ENCODE measurements around the gene FAM229B.
"Not testable (repeated sequence)": the region's sequence is repeated elsewhere in the genome, so short reads cannot be mapped to it uniquely, and the experiment has no call there.

The FAM229B gene, protein sequence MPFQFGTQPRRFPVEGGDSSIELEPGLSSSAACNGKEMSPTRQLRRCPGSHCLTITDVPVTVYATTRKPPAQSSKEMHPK

DNA sequence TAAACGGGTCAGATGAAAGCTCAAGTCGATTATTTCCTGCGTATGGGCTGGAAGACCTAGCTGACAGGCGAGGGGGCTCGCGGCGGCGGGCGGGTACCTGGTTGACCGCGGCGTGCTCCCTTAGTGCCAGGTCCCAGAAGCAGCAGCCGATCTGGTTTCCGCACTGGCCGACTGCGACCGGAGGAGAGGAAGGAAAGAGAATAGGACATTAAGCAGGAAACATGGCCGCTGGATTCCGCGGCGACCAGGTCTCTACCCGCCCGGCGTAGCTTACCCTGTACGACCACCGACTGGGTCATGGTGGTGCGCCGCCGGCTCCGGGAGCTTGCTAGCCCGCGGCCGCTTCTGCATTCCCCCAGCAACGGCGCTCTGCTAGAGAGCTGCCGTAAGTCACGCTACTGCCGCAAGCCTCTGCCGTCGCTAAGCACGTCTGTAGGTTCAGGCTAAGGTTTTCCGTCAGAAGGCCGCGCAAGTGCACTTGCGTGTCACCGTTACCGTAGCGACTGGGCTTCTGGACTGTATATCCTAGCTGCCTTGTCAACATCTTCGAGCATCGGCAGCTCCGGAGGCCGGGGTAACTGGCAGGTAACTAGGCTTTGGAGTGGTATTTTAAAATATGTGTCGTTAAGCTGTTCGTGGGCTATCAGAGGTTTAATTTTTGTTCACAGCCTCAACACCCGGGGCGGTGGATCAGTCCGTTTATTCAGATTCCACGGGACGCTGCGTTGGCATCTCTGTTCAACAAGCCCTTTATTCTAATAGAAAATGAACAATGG, at the start of gene FAM229B, which contains the start of gene TUBE1:
FAM229B (plus strand) TSS at position 456 of the 776 bp plus-strand sequence. CDS start 11,693 bp downstream, outside the sequence.
TUBE1 (minus strand) TSS at position 347 of the 776 bp plus-strand sequence; CDS start at position 299, 48 bp downstream.
- H3K9me3 ChIP-seq (ENCODE audit: insufficient read depth, low read depth, low read length), result no peaks in the 10 kb centered on the region
- peak within 1 kb of the TSS; percentile 93 for H3K4me3 ChIP-seq (ENCODE audit: low read length)
- H3K27me3 ChIP-seq (ENCODE audit: insufficient read depth, low read length), result peaks cover 8% of the 10 kb centered on the region; the same call in 1 of the 2 replicates
- no peak within 1 kb of the TSS for H3K27ac ChIP-seq (ENCODE audit: low read length)
- H3K4me1 ChIP-seq (ENCODE audit: insufficient read depth, low read length), result no peaks in the 10 kb centered on the region
- H3K36me3 ChIP-seq (ENCODE audit: insufficient read depth, low read depth, low read length), result peaks cover 20% of the 10 kb centered on the region; the same call in 1 of the 2 replicates
- H3K9ac ChIP-seq (ENCODE audit: low read depth, low read length), result peak within 1 kb of the TSS; percentile 81

DNA sequence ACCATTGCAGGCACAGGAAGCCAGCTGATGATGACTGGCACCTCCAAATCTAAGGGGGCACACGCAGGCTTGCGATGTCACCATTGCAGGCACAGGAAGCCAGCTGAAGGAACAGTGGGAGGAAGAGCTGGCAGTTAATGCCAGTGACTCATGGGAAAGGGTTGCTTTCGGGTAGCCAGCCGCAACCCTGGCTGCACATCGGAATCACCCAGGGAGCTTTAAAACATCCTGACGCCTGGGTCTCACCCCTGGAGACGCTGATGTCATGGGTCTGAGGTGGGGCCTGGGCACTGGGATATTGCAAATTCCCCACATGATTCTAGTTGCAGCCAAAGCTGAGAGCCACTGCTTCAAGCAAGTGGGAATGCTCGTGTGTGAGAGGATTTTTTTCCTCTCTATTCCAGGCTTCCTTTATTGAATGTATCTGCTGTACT, 49.6 kb upstream of the FAM229B start:
- peaks cover 7% of the 10 kb centered on the region; the same call in 1 of the 2 replicates for H3K4me1 ChIP-seq (ENCODE audit: insufficient read depth, low read length)
- no peak overlapping the region for H3K27ac ChIP-seq (ENCODE audit: low read length)
- no peaks in the 10 kb centered on the region for H3K36me3 ChIP-seq (ENCODE audit: insufficient read depth, low read depth, low read length)
- no peak overlapping the region for H3K4me3 ChIP-seq (ENCODE audit: low read length)
- H3K9ac ChIP-seq (ENCODE audit: low read depth, low read length), result no peak overlapping the region
- no peaks in the 10 kb centered on the region for H3K27me3 ChIP-seq (ENCODE audit: insufficient read depth, low read length)
- H3K9me3 ChIP-seq (ENCODE audit: insufficient read depth, low read depth, low read length), result no peaks in the 10 kb centered on the region

DNA sequence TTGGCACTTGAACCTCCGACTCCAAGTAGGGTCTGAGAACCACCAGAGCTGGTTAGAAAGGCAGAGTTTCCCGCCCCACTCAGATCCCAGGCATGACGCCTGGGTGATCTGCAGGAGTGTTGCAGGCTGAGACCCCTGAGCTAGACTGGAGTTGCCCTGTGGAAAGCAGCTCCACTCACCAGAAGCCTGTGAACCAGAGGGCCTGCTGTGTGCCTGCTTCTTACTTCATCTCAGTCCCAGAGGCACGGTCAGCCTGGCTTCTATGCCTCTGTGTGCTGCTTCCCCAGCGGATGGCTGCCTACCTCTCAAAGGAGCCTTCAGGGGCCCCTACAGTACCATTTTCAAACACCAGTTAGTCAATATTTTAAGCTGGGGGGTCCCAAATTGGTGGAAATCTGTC, 49.1 kb upstream of the FAM229B start:
- Histone ChIP-seq H3K27me3 (ENCODE audit: insufficient read depth, low read length) (no peaks in the 10 kb centered on the region), H3K4me3 (ENCODE audit: low read length) (no peak overlapping the region), H3K9me3 (ENCODE audit: insufficient read depth, low read depth, low read length) (no peaks in the 10 kb centered on the region), H3K36me3 (ENCODE audit: insufficient read depth, low read depth, low read length) (no peaks in the 10 kb centered on the region), H3K4me1 (ENCODE audit: insufficient read depth, low read length) (peaks cover 7% of the 10 kb centered on the region; the same call in 1 of the 2 replicates), H3K9ac (ENCODE audit: low read depth, low read length) (no peak overlapping the region), H3K27ac (ENCODE audit: low read length) (no peak overlapping the region)

DNA sequence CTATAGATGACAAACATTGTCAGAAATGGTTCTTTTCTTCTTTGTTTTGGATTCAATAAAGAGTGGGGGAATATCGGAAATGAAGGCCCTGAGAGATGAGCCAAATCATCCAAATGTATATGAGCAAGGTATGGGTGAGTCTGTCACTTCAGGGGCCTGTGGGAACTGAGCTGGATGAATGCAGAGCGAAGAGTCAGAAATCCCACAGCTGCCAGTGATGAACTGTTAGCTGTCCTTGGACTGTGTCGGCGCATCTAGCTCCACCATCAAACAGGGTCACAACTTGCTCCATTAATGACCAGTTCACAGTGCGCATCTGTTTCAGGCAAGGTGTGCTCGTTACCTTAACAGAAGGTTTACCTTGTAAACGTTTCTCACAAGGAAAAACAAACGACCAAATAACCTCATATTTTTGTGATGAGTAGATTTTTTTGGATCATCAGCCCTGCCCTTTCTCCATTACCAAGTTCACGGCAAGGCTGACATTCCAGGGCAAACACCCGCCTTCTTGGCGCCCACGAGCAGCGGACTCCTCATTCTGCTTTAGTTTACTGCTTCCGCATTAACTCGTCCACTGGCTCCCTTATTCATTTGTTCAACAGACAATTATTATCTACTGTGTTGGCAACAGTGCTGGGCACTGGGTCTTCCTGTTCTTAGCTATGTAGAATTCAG, 48.5 kb upstream of the FAM229B start:
- Histone ChIP-seq H3K27ac (ENCODE audit: low read length) (no peak overlapping the region), H3K9me3 (ENCODE audit: insufficient read depth, low read depth, low read length) (no peaks in the 10 kb centered on the region), H3K36me3 (ENCODE audit: insufficient read depth, low read depth, low read length) (no peaks in the 10 kb centered on the region), H3K9ac (ENCODE audit: low read depth, low read length) (no peak overlapping the region), H3K27me3 (ENCODE audit: insufficient read depth, low read length) (no peaks in the 10 kb centered on the region), H3K4me3 (ENCODE audit: low read length) (no peak overlapping the region), H3K4me1 (ENCODE audit: insufficient read depth, low read length) (peaks cover 7% of the 10 kb centered on the region; the same call in 1 of the 2 replicates)

DNA sequence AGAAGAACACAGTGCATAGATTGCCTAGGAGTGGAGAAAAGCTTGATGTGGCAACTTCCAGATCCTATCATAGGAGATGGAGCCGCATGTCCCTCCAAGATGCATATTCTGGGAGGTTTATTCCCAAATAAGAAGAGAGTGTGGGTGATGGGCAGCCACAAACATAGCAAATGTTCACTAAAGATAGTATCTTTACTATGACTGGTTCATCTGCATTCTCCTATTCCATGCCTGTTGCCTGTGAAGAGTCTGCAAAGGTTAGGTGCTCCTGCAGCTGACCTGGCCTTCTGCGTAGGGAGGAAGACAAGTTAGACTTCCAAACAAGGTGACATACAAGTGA, 48.0 kb upstream of the FAM229B start:
- Histone ChIP-seq H3K4me1 (ENCODE audit: insufficient read depth, low read length) (peaks cover 4% of the 10 kb centered on the region; the same call in 1 of the 2 replicates), H3K9me3 (ENCODE audit: insufficient read depth, low read depth, low read length) (no peaks in the 10 kb centered on the region), H3K36me3 (ENCODE audit: insufficient read depth, low read depth, low read length) (no peaks in the 10 kb centered on the region), H3K4me3 (ENCODE audit: low read length) (no peak overlapping the region), H3K27me3 (ENCODE audit: insufficient read depth, low read length) (no peaks in the 10 kb centered on the region), H3K9ac (ENCODE audit: low read depth, low read length) (no peak overlapping the region), H3K27ac (ENCODE audit: low read length) (no peak overlapping the region)

DNA sequence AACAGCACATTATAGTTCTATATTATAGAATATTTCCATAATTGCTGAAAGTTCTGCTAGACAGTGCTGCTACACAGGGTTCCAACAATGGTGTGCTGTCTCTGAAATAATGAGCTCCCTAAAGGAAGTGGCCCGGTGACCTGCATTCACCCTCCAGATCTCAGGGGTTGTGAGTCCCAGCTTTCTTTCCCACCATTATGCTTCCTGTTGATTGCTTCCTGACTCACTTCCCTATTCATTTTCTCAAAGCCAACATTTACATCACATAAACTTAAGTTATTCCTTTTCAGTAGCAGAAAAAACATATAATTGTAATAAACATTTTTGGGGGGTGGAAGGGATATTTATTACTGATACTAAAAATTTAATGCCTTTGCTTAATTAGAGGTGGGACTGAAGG, 46.4 kb upstream of the FAM229B start:
- H3K36me3 ChIP-seq (ENCODE audit: insufficient read depth, low read depth, low read length), result no peaks in the 10 kb centered on the region
- H3K4me1 ChIP-seq (ENCODE audit: insufficient read depth, low read length), result peaks cover 4% of the 10 kb centered on the region; the same call in 1 of the 2 replicates
- no peaks in the 10 kb centered on the region for H3K27me3 ChIP-seq (ENCODE audit: insufficient read depth, low read length)
- H3K9ac ChIP-seq (ENCODE audit: low read depth, low read length), result no peak overlapping the region
- no peaks in the 10 kb centered on the region for H3K9me3 ChIP-seq (ENCODE audit: insufficient read depth, low read depth, low read length)
- no peak overlapping the region for H3K27ac ChIP-seq (ENCODE audit: low read length)
- no peak overlapping the region for H3K4me3 ChIP-seq (ENCODE audit: low read length)

DNA sequence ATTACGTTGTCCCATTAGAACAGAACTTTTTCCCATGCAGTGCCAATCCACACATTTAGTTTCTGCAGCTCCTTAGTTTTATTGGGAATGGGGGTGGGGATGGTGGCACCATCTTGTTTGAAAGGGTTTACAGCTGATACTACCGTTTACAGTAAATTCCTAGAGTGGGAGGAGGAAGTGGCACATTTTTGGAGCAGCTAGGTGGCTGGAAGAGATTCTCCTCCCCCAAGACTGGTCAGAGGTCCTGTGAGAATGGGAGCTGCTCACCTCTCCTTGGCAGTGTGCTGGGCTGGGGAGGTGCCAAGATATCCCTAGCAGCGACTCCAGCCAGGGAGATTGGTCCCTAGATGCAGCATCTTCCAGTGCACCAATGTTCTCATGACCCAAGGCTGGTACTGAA, 45.9 kb upstream of the FAM229B start:
- H3K27ac ChIP-seq (ENCODE audit: low read length), result no peak overlapping the region
- peaks cover under 1% of the 10 kb centered on the region; the same call in 1 of the 2 replicates for H3K9me3 ChIP-seq (ENCODE audit: insufficient read depth, low read depth, low read length)
- no peaks in the 10 kb centered on the region for H3K27me3 ChIP-seq (ENCODE audit: insufficient read depth, low read length)
- H3K4me3 ChIP-seq (ENCODE audit: low read length), result no peak overlapping the region
- peaks cover 4% of the 10 kb centered on the region; the same call in 1 of the 2 replicates for H3K4me1 ChIP-seq (ENCODE audit: insufficient read depth, low read length)
- no peak overlapping the region for H3K9ac ChIP-seq (ENCODE audit: low read depth, low read length)
- no peaks in the 10 kb centered on the region for H3K36me3 ChIP-seq (ENCODE audit: insufficient read depth, low read depth, low read length)

DNA sequence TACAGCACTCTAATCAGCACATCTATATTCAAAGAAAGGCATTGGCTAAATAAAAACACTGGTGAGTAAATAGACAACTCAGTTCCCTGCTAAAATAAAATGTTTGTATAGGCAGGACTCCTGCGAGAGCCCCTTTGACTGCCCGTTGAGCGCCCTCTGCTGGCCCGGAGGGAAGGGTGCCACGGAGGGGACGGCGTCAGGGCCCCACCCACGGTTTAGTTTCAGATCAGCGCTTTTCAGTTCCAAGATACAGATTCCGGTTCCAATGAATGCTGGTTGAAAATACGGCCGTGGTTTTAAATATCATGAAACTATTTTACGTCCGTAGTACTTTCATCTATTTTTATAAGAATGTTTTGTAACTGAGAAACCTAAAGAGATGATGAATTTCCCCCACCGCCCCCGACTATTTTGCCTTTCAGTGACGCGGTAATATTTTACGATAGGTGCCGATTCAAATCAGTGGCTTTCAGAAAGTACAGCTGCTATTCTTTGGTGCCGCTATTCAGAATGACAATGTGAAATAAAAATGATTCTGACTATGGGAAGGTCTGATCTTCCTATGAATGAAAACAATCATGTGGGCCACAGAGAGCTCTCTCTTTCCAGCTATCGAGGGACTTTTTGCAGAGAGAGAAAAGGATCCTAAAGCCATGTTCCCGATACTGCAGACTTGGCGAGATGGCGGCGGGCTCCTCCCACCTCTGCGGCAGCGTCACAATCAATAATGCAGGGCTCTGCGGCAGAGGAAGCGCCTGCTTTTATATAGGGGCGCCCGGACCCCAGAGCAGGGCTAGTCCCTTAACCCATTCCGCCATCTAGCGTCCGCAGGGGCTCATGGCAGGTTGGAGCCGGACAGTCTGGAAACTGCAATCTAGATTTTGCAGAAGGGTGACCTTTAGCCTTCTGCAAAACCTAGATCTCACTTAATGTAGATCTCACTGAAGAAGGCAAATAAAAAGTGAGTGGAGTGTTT, 44.1 kb upstream of the FAM229B start:
- Histone ChIP-seq H3K27me3 (ENCODE audit: insufficient read depth, low read length) (no peaks in the 10 kb centered on the region), H3K36me3 (ENCODE audit: insufficient read depth, low read depth, low read length) (no peaks in the 10 kb centered on the region), H3K4me1 (ENCODE audit: insufficient read depth, low read length) (peaks cover 4% of the 10 kb centered on the region; the same call in 1 of the 2 replicates), H3K27ac (ENCODE audit: low read length) (peak overlapping the region; percentile 66), H3K9ac (ENCODE audit: low read depth, low read length) (peak overlapping the region; percentile 90), H3K4me3 (ENCODE audit: low read length) (peak overlapping the region; percentile 97), H3K9me3 (ENCODE audit: insufficient read depth, low read depth, low read length) (peaks cover 5% of the 10 kb centered on the region; the same call in 1 of the 2 replicates)

DNA sequence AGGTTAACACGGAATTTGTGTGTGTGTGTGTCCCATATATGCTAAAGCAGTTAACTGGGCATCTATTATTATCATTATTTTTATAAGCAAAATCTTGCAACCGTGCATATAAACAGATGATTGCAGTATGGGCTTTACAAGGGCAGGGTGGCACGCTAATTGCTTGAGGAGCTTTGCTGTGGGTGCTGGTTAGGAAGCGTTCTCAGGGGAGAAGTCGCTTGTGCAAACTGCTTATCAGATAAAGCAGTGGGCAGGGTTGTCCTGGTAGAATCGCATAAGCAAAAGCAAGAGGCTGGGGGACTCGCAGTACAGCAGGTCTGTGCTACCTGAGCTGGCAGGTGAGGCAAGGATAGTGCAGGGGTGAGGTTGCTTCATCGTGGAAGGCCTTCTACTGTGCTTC, 43.2 kb upstream of the FAM229B start:
- Histone ChIP-seq H3K27ac (ENCODE audit: low read length) (no peak overlapping the region), H3K9me3 (ENCODE audit: insufficient read depth, low read depth, low read length) (peaks cover 5% of the 10 kb centered on the region; the same call in 1 of the 2 replicates)

DNA sequence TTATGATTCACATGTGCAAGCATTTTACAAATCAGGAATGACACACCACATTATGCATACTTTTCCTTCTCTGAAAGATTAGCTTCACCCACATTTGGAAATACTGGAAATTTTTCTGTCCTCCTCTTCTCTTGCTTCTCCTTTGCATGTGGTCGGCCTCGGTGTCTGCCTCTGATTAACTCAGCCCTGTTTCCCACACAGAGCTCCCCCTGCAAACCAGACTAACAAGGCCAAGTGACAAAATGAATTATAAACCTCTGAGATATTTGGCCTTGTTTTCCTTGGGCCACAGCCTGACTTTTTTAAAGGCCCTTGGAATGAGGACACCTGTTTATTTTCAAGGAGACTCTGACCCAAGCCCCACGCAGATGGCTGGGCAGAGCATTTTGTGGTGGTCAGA, 42.5 kb upstream of the FAM229B start:
- H3K9me3 ChIP-seq (ENCODE audit: insufficient read depth, low read depth, low read length), result peaks cover 5% of the 10 kb centered on the region; the same call in 1 of the 2 replicates
- H3K4me3 ChIP-seq (ENCODE audit: low read length), result no peak overlapping the region
- no peaks in the 10 kb centered on the region for H3K27me3 ChIP-seq (ENCODE audit: insufficient read depth, low read length)
- no peaks in the 10 kb centered on the region for H3K36me3 ChIP-seq (ENCODE audit: insufficient read depth, low read depth, low read length)
- no peak overlapping the region for H3K27ac ChIP-seq (ENCODE audit: low read length)
- peaks cover 4% of the 10 kb centered on the region; the same call in 1 of the 2 replicates for H3K4me1 ChIP-seq (ENCODE audit: insufficient read depth, low read length)
- no peak overlapping the region for H3K9ac ChIP-seq (ENCODE audit: low read depth, low read length)

More for the DNA sequence above, 43.2 kb upstream of the FAM229B start:
- peaks cover 4% of the 10 kb centered on the region; the same call in 1 of the 2 replicates for H3K4me1 ChIP-seq (ENCODE audit: insufficient read depth, low read length)
- no peaks in the 10 kb centered on the region for H3K27me3 ChIP-seq (ENCODE audit: insufficient read depth, low read length)
- no peaks in the 10 kb centered on the region for H3K36me3 ChIP-seq (ENCODE audit: insufficient read depth, low read depth, low read length)
- no peak overlapping the region for H3K4me3 ChIP-seq (ENCODE audit: low read length)
- no peak overlapping the region for H3K9ac ChIP-seq (ENCODE audit: low read depth, low read length)

DNA sequence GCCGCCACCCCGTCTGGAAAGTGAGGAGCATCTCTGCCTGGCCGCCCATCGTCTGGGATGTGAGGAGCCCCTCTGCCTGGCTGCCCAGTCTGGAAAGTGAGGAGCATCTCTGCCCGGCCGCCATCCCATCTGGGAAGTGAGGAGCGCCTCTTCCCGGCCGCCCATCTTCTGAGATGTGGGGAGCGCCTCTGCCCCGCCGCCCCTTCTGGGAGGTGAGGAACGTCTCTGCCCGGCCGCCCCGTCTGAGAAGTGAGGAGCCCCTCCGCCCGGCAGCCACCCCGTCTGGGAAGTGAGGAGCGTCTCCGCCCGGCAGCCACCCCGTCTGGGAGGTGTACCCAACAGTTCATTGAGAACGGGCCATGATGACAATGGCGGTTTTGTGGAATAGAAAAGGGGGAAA, 39.9 kb upstream of the FAM229B start:
- not testable (repeated sequence) for H3K36me3 ChIP-seq (ENCODE audit: insufficient read depth, low read depth, low read length); H3K9me3 ChIP-seq (ENCODE audit: insufficient read depth, low read depth, low read length); H3K27me3 ChIP-seq (ENCODE audit: insufficient read depth, low read length); H3K4me1 ChIP-seq (ENCODE audit: insufficient read depth, low read length); H3K27ac ChIP-seq (ENCODE audit: low read length); H3K9ac ChIP-seq (ENCODE audit: low read depth, low read length); H3K4me3 ChIP-seq (ENCODE audit: low read length)

All from iPS-20b (cell line).